NT2/D1 (cell line): ENCODE measurements around the gene ME2.
"Not testable (repeated sequence)": the region's sequence is repeated elsewhere in the genome, so short reads cannot be mapped to it uniquely, and the experiment has no call there.

Experiments used
- DNase-seq: peaks from one replicate; pipeline ENCODE4 v3.0.0-alpha.2; 2011; ENCODE audit warnings: low read depth, low spot score
- H3K27me3 ChIP-seq: 2 replicates; pipeline ENCODE4 v1.6.0; 2011; ENCODE audit warnings: mild to moderate bottlenecking; ENCODE audit not compliant: insufficient read length, insufficient read depth
- H3K36me3 ChIP-seq: 2 replicates; pipeline ENCODE4 v1.6.1; 2011; ENCODE audit warnings: mild to moderate bottlenecking, low read length, mixed read lengths; ENCODE audit not compliant: insufficient read depth, insufficient read length
- H3K4me1 ChIP-seq: 2 replicates; pipeline ENCODE4 v1.5.1; 2011; ENCODE audit not compliant: insufficient read depth, insufficient read length
- H3K4me3 ChIP-seq: 2 replicates; pipeline ENCODE4 v1.5.1; 2011; ENCODE audit warnings: low read depth; ENCODE audit not compliant: insufficient read length
- H3K9ac ChIP-seq: 2 replicates; pipeline ENCODE4 v1.6.0; 2011; ENCODE audit warnings: low read depth; ENCODE audit not compliant: insufficient read length
- H3K9me3 ChIP-seq: 2 replicates; pipeline ENCODE4 v1.5.1; 2011; ENCODE audit warnings: mild to moderate bottlenecking, low read length; ENCODE audit not compliant: insufficient read depth
- SUZ12 ChIP-seq: IDR thresholded peaks from 2 replicates; pipeline ENCODE4 v1.6.1; 2011; ENCODE audit not compliant: insufficient read length, insufficient read depth; ENCODE audit errors: extremely low read depth
- YY1 ChIP-seq: IDR thresholded peaks from 2 replicates; pipeline ENCODE4 v1.6.1; 2011; ENCODE audit not compliant: insufficient read length, insufficient read depth
- ZNF274 ChIP-seq: IDR thresholded peaks from 2 replicates; pipeline ENCODE4 v1.6.1; 2011; ENCODE audit warnings: mild to moderate bottlenecking, low read depth, low read length

Gene ME2

DNA sequence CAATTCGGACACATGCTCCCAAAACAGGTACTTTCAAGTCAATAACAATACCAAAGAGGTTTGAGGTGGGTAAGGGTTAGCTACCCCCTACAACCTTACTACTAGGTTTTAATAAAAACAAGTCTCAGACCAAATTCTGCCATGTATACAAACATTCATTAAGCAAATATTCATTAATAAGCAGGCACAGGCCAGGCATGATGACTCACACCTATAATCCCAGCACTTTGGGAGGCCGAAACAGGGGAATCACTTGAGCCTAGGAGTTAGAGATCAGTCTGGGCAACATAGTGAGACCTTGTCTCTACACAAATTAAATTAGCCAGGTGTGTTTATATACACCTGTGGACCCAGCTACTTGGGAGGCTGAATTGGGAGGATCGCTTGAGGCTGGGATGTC lies 77.2 kb downstream of the ME2 start:
- TF ChIP-seq ZNF274 (no peak), YY1 (no peak), SUZ12 (no peak)

DNA sequence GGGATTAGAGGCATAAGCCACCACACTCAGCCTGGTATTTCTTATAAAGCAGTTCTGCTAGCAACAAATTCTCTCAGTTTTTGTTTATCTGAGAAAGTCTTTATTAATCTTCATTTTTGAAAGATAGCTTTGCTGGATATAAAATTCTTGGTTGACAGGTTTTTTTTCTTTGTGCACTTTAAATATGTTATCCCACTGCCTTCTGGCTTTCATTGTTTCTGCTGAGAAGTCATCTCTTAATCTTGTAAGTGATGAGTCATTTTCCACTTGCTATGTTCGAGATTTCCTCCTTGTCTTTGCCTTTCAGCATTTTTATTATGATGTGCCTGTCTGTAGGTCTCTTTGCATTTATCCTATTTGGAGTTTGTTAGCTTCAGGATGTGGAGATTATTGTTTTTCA lies 83.1 kb downstream of the ME2 start:
- Histone ChIP-seq H3K36me3 (no peaks in the 10 kb centered on the region), H3K4me1 (no peaks in the 10 kb centered on the region), H3K9ac (no peak overlapping the region), H3K27me3 (no peaks in the 10 kb centered on the region), H3K4me3 (no peak overlapping the region), H3K9me3 (peaks cover 21% of the 10 kb centered on the region)
- no peak for DNase-seq
- TF ChIP-seq ZNF274 (no peak), YY1 (no peak), SUZ12 (no peak)

More for the DNA sequence above, 77.2 kb downstream of the ME2 start:
- H3K36me3 ChIP-seq, result no peaks in the 10 kb centered on the region
- no peak for DNase-seq
- H3K9ac ChIP-seq, result no peak overlapping the region
- 0 out of 2 replicates have a peak, but pooled peaks cover 4% of the 10 kb centered on the region for H3K9me3 ChIP-seq
- no peaks in the 10 kb centered on the region for H3K27me3 ChIP-seq
- no peaks in the 10 kb centered on the region for H3K4me1 ChIP-seq
- no peak overlapping the region for H3K4me3 ChIP-seq

GRCh38 chr18:50967714-50968661 lies 89.1 kb downstream of the ME2 start, which contains the start of gene ELAC1:
Gene ELAC1 (plus strand): TSS chr18:50968040. CDS start chr18:50974405, 6,365 bp downstream.
- TF ChIP-seq ZNF274 (no peak), YY1 (no peak)
- H3K9me3 ChIP-seq, result no peaks in the 10 kb centered on the region
- no peaks in the 10 kb centered on the region for H3K27me3 ChIP-seq
- H3K4me1 ChIP-seq, result no peaks in the 10 kb centered on the region
- H3K9ac ChIP-seq, result peak within 1 kb of the TSS; percentile 85
- H3K36me3 ChIP-seq, result no peaks in the 10 kb centered on the region
- DNase-seq, result peak; percentile 30
- peak within 1 kb of the TSS; percentile 86 for H3K4me3 ChIP-seq

DNA sequence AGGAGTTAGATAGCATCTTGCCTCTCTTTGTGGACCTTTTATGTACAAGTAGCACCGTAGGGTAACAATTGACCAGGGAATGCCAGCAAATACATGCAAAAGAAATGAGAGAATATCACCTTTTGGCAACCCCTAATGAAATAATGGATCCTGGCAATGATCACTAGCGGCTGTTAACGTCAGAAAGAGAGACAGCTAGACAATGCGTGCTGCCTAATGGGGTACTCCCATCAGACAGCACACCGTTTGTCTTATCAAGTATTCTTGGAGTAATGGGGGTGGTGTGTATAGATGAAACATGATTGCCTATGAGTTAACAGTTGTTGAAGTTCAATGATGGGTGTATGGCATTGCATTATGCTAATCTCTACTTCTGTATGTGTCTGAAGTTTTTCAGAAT lies 90.5 kb downstream of the ME2 start:
- H3K36me3 ChIP-seq, result peaks cover 3% of the 10 kb centered on the region
- H3K4me3 ChIP-seq, result no peak overlapping the region
- no peak for DNase-seq
- H3K4me1 ChIP-seq, result no peaks in the 10 kb centered on the region
- no peaks in the 10 kb centered on the region for H3K27me3 ChIP-seq
- TF ChIP-seq SUZ12, result no peak
- no peak for TF ChIP-seq YY1
- no peaks in the 10 kb centered on the region for H3K9me3 ChIP-seq
- H3K9ac ChIP-seq, result no peak overlapping the region

- Histone ChIP-seq H3K27me3 (no peaks in the 10 kb centered on the region), H3K36me3 (peaks cover 9% of the 10 kb centered on the region), H3K9ac (no peak overlapping the region), H3K4me1 (no peaks in the 10 kb centered on the region), H3K9me3 (no peaks in the 10 kb centered on the region), H3K4me3 (no peak overlapping the region)
- no peak for DNase-seq
- no peak for TF ChIP-seq SUZ12
- TF ChIP-seq ZNF274, result no peak
- no peak for TF ChIP-seq YY1
These were observed 91.1 kb downstream of the ME2 start for GRCh38 chr18:50970006-50970405.

DNA sequence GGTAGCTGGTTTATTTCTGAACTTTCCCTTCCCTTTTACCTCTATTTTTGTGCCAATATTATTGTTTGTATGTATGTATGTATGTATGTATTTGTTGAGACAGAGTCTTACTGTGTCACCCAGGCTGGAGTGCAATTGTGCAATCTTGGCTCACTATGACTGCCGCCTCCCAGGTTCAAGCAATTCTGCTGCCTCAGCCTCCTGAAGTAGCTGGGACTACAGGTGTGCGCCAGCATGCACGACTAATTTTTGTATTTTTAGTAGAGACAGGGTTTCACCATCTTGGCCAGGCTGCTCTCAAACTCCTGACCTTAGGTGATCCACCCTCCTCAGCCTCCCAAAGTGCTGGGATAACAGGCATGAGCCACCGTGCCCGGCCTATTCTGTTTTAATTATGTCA lies 93.5 kb downstream of the ME2 start:
- H3K4me1 ChIP-seq, H3K9ac ChIP-seq, H3K4me3 ChIP-seq, H3K27me3 ChIP-seq, DNase-seq: not testable (repeated sequence)
- Histone ChIP-seq H3K9me3 (peaks cover 19% of the 10 kb centered on the region), H3K36me3 (peaks cover 30% of the 10 kb centered on the region)

DNA sequence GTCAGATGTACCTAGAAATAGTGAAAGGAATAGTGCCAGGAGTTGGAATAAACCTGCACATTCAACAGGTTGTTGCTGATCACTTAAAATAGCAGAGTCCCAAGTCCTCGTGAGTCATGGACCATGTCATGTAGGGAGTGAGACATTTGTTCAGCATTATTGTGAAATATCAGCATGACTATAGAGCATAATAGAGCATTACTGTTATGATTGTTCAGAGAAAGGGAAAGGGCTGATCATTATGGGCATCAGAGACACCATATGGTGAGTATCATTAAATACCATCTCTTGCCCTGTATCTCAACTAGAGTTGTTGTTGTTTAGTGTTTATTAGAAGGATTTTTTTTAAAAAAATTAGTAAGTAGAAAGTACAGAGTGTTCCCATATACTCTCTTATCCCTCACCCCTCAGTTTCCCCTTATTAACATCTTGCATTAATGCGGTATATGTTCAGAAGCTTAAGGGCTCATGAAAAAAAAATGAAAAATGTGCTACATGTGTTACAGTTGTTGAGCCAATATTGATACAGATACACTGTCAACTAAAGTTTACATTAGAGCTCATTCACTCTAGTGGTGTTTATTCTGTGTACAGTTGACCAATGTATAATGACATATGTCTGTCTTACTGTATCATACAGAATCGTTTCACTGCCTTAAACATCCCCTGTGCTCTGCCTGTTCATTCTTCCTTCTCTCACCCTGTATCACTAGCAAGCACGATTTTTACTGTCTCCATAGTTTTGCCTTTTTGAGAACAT lies 94.6 kb downstream of the ME2 start:
- Histone ChIP-seq H3K9ac (no peak overlapping the region), H3K27me3 (no peaks in the 10 kb centered on the region), H3K4me1 (no peaks in the 10 kb centered on the region), H3K9me3 (peaks cover 24% of the 10 kb centered on the region), H3K4me3 (no peak overlapping the region), H3K36me3 (peaks cover 31% of the 10 kb centered on the region)
- DNase-seq, result no peak
- TF ChIP-seq SUZ12 (no peak), ZNF274 (no peak), YY1 (no peak)
